ENCODE results near the gene RRAS2. TPM values are rescaled to one million over a fixed set of nuclear protein-coding genes. Genes with fewer than 3 reads are reported as not detected.

The RRAS2 gene
- total and polyA plus RNA-seq, 10 of the 15 experiments (the other 5 are each of a cell fraction or from before 2014, with no cell fraction given) = 26.9 to 72.4 (median 45.4) TPM

DNA sequence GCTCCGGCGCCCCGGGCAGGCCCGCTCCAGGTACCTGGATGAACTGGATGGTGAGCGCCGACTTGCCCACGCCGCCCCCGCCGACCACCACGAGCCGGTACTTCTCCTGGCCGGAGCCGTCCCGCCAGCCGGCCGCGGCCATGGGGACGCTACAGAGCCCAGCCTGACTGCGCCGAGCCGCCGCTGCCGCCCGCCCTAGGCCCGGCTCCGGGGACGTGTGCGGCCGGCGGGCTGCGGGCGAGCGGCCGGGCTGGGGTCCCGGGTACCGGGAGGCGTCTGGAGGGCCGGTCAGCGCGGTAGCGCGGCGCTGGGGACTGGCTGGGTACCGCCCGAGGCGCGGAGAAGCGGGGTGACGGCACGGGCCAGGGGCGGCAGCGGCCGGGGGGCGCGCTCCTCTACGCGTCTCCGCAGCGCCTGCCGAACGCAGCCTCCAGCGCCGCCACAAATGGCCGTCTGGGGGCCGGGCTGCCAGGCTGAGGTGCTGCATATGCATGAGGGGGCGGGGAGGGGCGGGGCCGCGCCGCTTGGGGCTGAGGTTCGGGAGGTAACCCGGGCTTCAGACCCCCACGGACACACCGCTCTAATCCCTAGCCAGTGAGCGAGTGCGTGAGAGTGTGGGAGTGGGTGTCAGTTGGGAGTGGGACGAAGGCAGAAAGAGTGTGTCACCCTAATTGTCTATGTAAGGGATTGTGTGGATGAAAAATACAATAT lies at the start of gene RRAS2 (continued):
- TF ChIP-seq SRF (IDR thresholded peaks at IDR 0.05; ENCODE audit: low read depth in 2 of 2, low read length in 2 of 2) (0 out of 4 replicates have a peak, but pooled peaks of 1 of the 2 experiments have one; percentile 52), STAT3 (IDR thresholded peaks at IDR 0.05; ENCODE audit: low read depth, low read length) (no peak), CREM (IDR thresholded peaks at IDR 0.05; ENCODE audit: low read depth) (no peak), STAT1 (conservative IDR thresholded peaks at IDR 0.05) (0 out of 2 replicates have a peak, but pooled peaks have one; percentile 52), HDAC6 (IDR thresholded peaks at IDR 0.05; ENCODE audit: unreplicated experiment) (no peak), ASH2L (IDR thresholded peaks at IDR 0.05; ENCODE audit: borderline replicate concordance, low read depth) (0 out of 2 replicates have a peak, but pooled peaks have one; percentile 64), BHLHE40 (IDR thresholded peaks at IDR 0.05; ENCODE audit: borderline replicate concordance in 1 of 2, low read depth in 2 of 2, low read length in 1 of 2) (peak; percentile 27 to 88; a peak in 2 of 4 replicates), POU2F2 (IDR thresholded peaks at IDR 0.05; ENCODE audit: borderline replicate concordance, low read depth, low read length) (peak; percentile 100), IKZF1 (conservative IDR thresholded peaks at IDR 0.05) (peak; percentile 79), ZZZ3 (IDR thresholded peaks at IDR 0.05; ENCODE audit: control insufficient read depth, insufficient read length, low read depth) (no peak), MEF2A (IDR thresholded peaks at IDR 0.05; ENCODE audit: insufficient read depth, low read depth, low read length) (no peak), PAX5 (IDR thresholded peaks at IDR 0.05; ENCODE audit: borderline replicate concordance, low read depth, low read length) (no peak), CHD2 (IDR thresholded peaks at IDR 0.05; ENCODE audit: borderline replicate concordance, low read depth, low read length) (no peak)
- TF ChIP-seq, protein P1, sequence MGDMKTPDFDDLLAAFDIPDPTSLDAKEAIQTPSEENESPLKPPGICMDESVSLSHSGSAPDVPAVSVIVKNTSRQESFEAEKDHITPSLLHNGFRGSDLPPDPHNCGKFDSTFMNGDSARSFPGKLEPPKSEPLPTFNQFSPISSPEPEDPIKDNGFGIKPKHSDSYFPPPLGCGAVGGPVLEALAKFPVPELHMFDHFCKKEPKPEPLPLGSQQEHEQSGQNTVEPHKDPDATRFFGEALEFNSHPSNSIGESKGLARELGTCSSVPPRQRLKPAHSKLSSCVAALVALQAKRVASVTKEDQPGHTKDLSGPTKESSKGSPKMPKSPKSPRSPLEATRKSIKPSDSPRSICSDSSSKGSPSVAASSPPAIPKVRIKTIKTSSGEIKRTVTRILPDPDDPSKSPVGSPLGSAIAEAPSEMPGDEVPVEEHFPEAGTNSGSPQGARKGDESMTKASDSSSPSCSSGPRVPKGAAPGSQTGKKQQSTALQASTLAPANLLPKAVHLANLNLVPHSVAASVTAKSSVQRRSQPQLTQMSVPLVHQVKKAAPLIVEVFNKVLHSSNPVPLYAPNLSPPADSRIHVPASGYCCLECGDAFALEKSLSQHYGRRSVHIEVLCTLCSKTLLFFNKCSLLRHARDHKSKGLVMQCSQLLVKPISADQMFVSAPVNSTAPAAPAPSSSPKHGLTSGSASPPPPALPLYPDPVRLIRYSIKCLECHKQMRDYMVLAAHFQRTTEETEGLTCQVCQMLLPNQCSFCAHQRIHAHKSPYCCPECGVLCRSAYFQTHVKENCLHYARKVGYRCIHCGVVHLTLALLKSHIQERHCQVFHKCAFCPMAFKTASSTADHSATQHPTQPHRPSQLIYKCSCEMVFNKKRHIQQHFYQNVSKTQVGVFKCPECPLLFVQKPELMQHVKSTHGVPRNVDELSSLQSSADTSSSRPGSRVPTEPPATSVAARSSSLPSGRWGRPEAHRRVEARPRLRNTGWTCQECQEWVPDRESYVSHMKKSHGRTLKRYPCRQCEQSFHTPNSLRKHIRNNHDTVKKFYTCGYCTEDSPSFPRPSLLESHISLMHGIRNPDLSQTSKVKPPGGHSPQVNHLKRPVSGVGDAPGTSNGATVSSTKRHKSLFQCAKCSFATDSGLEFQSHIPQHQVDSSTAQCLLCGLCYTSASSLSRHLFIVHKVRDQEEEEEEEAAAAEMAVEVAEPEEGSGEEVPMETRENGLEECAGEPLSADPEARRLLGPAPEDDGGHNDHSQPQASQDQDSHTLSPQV (IDR thresholded peaks at IDR 0.05) = no peak
- TF ChIP-seq, protein P2, sequence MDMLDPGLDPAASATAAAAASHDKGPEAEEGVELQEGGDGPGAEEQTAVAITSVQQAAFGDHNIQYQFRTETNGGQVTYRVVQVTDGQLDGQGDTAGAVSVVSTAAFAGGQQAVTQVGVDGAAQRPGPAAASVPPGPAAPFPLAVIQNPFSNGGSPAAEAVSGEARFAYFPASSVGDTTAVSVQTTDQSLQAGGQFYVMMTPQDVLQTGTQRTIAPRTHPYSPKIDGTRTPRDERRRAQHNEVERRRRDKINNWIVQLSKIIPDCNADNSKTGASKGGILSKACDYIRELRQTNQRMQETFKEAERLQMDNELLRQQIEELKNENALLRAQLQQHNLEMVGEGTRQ (IDR thresholded peaks at IDR 0.05; ENCODE audit: borderline replicate concordance, low read depth, low read length) = no peak
- TF ChIP-seq, protein P3, sequence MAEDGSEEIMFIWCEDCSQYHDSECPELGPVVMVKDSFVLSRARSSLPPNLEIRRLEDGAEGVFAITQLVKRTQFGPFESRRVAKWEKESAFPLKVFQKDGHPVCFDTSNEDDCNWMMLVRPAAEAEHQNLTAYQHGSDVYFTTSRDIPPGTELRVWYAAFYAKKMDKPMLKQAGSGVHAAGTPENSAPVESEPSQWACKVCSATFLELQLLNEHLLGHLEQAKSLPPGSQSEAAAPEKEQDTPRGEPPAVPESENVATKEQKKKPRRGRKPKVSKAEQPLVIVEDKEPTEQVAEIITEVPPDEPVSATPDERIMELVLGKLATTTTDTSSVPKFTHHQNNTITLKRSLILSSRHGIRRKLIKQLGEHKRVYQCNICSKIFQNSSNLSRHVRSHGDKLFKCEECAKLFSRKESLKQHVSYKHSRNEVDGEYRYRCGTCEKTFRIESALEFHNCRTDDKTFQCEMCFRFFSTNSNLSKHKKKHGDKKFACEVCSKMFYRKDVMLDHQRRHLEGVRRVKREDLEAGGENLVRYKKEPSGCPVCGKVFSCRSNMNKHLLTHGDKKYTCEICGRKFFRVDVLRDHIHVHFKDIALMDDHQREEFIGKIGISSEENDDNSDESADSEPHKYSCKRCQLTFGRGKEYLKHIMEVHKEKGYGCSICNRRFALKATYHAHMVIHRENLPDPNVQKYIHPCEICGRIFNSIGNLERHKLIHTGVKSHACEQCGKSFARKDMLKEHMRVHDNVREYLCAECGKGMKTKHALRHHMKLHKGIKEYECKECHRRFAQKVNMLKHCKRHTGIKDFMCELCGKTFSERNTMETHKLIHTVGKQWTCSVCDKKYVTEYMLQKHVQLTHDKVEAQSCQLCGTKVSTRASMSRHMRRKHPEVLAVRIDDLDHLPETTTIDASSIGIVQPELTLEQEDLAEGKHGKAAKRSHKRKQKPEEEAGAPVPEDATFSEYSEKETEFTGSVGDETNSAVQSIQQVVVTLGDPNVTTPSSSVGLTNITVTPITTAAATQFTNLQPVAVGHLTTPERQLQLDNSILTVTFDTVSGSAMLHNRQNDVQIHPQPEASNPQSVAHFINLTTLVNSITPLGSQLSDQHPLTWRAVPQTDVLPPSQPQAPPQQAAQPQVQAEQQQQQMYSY (CRISPR knock-in tag; IDR thresholded peaks at IDR 0.05) = no peak
